ENCODE measurements around the gene GRK3.

The GRK3 gene

DNA sequence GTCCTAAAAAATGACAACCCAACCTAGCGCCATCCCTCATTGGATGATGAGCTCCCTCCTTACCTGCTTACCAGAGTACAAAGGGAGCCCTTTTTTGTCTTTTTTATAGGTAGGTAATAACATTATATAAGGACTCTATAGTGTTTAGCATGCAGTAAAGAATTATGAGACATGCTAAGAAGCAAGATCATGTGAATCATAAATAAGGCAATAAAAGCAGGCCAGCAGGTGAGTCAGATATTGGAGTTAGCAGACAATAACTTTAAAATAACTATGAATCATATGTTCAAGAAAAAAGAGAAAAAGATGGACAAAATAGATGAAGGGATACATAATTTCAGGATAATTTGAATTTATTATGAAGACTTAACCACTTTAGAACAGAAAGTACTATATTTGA lies 81.5 kb downstream of the GRK3 start:
- Histone ChIP-seq H3K27ac (no peak overlapping the region), H3K4me3 (no peak overlapping the region), H3K9me3 (no peaks in the 10 kb centered on the region), H3K27me3 (no peaks in the 10 kb centered on the region), H3K4me1 (no peaks in the 10 kb centered on the region), H3K36me3 (no peaks in the 10 kb centered on the region)
- intact Hi-C loops (cut with DNase I; ENCODE audit: low total_unique reads): no loop called here
- DNase-seq: no peak
- TF ChIP-seq, protein P1, sequence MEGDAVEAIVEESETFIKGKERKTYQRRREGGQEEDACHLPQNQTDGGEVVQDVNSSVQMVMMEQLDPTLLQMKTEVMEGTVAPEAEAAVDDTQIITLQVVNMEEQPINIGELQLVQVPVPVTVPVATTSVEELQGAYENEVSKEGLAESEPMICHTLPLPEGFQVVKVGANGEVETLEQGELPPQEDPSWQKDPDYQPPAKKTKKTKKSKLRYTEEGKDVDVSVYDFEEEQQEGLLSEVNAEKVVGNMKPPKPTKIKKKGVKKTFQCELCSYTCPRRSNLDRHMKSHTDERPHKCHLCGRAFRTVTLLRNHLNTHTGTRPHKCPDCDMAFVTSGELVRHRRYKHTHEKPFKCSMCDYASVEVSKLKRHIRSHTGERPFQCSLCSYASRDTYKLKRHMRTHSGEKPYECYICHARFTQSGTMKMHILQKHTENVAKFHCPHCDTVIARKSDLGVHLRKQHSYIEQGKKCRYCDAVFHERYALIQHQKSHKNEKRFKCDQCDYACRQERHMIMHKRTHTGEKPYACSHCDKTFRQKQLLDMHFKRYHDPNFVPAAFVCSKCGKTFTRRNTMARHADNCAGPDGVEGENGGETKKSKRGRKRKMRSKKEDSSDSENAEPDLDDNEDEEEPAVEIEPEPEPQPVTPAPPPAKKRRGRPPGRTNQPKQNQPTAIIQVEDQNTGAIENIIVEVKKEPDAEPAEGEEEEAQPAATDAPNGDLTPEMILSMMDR (IDR thresholded peaks at IDR 0.05): no peak

DNA sequence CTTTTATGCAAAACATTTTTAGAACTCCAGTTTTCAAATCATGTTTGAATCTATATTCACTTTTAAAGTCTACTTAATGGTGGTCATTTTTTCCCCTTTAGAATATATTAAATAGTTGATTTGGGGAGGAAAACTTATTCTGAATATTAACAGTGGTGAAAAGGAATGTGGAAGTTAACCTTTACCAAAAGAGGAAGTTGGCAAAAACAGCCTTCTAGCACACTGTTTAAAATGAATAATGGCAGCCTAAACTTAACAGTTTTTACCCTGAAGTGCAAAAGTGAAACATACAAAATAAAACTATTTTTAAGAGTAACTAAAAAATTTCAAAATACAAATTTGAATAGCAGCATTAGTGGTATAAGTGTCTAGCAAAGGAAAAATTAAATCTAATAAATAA lies 86.4 kb downstream of the GRK3 start:
- Histone ChIP-seq H3K27ac (no peak overlapping the region), H3K9me3 (no peaks in the 10 kb centered on the region), H3K4me3 (no peak overlapping the region), H3K4me1 (no peaks in the 10 kb centered on the region), H3K36me3 (no peaks in the 10 kb centered on the region), H3K27me3 (no peaks in the 10 kb centered on the region)
- intact Hi-C loops (cut with DNase I; ENCODE audit: low total_unique reads): no loop called here
- TF ChIP-seq, protein P1 (IDR thresholded peaks at IDR 0.05): no peak
- DNase-seq: no peak

DNA sequence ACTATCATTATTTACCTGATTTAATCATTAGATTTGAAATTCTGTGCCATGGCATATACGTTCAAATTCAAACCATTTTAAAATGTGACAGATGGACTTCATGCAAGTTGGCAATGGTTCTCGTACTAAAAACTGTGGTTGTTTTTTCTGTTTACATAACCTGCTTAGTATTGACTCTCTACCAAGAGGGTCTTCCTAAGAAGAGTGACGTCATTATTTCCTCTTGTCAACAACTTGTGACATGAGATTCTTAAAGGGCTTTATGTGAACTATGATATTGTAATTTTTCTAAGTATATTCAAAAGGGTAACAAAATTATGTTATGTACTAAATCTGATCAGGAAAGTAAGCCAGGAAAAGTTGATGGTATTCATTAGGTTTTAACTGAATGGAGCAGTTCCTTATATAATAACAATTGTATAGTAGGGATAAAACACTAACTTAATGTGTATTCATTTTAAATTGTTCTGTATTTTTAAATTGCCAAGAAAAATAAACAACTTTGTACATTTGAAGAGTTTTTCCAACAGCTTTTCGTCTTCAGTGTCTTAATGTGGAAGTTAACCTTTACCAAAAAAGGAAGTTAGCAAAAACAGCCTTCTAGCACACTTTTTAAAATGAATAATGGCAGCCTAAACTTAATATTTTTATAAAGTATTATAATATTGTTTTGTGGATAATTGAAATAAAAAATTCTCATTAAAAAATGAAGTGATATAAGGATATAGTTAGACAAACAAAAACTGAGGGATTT lies 87.0 kb downstream of the GRK3 start:
- no peaks in the 10 kb centered on the region for H3K9me3 ChIP-seq
- no peak overlapping the region for H3K4me3 ChIP-seq
- no peaks in the 10 kb centered on the region for H3K27me3 ChIP-seq
- no peaks in the 10 kb centered on the region for H3K36me3 ChIP-seq
- no peak for DNase-seq
- no peak overlapping the region for H3K27ac ChIP-seq
- H3K4me1 ChIP-seq: no peaks in the 10 kb centered on the region
- TF ChIP-seq, protein P1 (IDR thresholded peaks at IDR 0.05): no peak
- intact Hi-C loops (cut with DNase I; ENCODE audit: low total_unique reads): no loop called here

DNA sequence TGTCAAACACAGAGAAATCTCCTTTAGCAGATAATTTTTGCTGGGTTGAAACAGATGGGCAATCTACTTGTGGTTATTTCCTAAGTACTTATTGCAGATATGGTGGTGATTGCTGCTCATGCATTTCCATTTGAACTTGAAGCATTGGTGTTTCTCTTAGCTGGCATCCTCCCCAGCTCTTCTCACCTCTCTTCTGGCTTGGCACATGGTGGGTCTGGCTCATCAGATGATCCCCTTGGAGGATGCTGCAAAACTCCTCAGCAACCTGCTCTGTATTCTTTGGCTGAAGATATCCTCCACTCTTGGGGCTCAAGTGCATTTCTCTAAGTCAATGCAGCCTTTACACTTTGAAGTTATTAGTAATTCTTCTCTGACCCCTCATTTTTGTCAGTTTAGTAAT lies 90.2 kb downstream of the GRK3 start:
- no peak for DNase-seq
- Histone ChIP-seq H3K4me3 (no peak overlapping the region), H3K9me3 (no peaks in the 10 kb centered on the region), H3K27ac (no peak overlapping the region), H3K4me1 (no peaks in the 10 kb centered on the region), H3K27me3 (no peaks in the 10 kb centered on the region), H3K36me3 (no peaks in the 10 kb centered on the region)
- intact Hi-C loops (cut with DNase I; ENCODE audit: low total_unique reads): no loop called here
- TF ChIP-seq, protein P1 (IDR thresholded peaks at IDR 0.05): no peak

DNA sequence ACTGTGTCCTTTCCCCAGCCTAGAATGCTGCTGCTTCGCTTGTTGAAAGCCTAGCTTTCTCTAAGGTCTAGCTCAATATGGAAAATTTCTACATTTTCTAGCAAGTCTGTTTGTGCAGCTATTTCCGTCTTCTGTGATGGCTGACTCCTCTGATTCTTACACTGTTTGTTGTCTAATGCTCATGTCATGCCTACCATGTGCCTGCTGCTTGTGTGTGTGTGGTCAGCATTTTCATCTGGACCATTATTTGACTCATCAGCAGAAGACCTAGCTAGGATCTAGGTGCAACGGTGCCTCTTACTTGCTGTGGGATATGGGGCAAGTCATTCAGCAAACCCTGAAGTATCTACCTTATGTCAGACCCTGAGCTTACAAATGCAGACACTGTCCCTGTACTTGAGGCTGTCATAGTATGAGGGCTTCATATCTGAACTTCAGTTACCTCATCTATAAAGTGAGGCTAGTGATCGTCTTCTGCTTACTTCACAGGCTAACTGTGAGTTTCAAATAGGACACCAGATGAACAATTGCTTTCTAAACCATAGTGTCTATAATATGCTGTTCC lies 91.0 kb downstream of the GRK3 start:
- intact Hi-C loops (cut with DNase I; ENCODE audit: low total_unique reads): no loop called here
- H3K4me1 ChIP-seq: no peaks in the 10 kb centered on the region
- TF ChIP-seq, protein P1 (IDR thresholded peaks at IDR 0.05): no peak
- no peaks in the 10 kb centered on the region for H3K36me3 ChIP-seq
- H3K4me3 ChIP-seq: no peak overlapping the region
- H3K9me3 ChIP-seq: no peaks in the 10 kb centered on the region
- H3K27me3 ChIP-seq: no peaks in the 10 kb centered on the region
- no peak overlapping the region for H3K27ac ChIP-seq
- DNase-seq: no peak
